Measurements from ENCODE around the gene CLEC17A. TPM values are rescaled to one million over a fixed set of nuclear protein-coding genes. Genes with fewer than 3 reads are reported as not detected.

Gene CLEC17A
- polyA plus RNA-seq, 1 donor from 2014 or later = 27.0 TPM

- Mint-ChIP-seq H3K36me3 (no peaks in the 10 kb centered on the region), H3K9me3 (peaks cover 0 to 4% (median 3%) of the 10 kb centered on the region in 3 donors), H3K27ac (no peak overlapping the region), H3K4me1 (peaks cover 3 to 6% (median 3%) of the 10 kb centered on the region in 3 donors), H3K4me3 (no peak overlapping the region), H3K27me3 (no peaks in the 10 kb centered on the region)
Observed at GRCh38 chr19:14629557-14629956, 46.7 kb downstream of the CLEC17A start.

GRCh38 chr19:14632286-14632685 lies 49.4 kb downstream of the CLEC17A start:
- no peaks in the 10 kb centered on the region for H3K36me3 Mint-ChIP-seq
- no peak overlapping the region for H3K27ac Mint-ChIP-seq
- no peak overlapping the region for H3K4me3 Mint-ChIP-seq
- peaks cover 3 to 6% (median 5%) of the 10 kb centered on the region in 3 donors for H3K4me1 Mint-ChIP-seq
- H3K27me3 Mint-ChIP-seq = no peaks in the 10 kb centered on the region
- peaks cover 0 to 3% (median 2%) of the 10 kb centered on the region in 3 donors for H3K9me3 Mint-ChIP-seq

GRCh38 chr19:14639536-14640277 lies 56.8 kb downstream of the CLEC17A start:
- Mint-ChIP-seq H3K27ac (no peak overlapping the region), H3K27me3 (peaks cover 2% of the 10 kb centered on the region), H3K9me3 (peaks cover 4 to 14% (median 6%) of the 10 kb centered on the region in 3 donors), H3K36me3 (no peaks in the 10 kb centered on the region), H3K4me3 (no peak overlapping the region), H3K4me1 (peaks cover 0 to 3% (median 2%) of the 10 kb centered on the region in 3 donors)

- Mint-ChIP-seq H3K9me3 (no peaks in the 10 kb centered on the region), H3K27me3 (peaks cover 4% of the 10 kb centered on the region), H3K27ac (no peak overlapping the region)
Observed at GRCh38 chr19:14648506-14648905, 65.6 kb downstream of the CLEC17A start.

GRCh38 chr19:14649020-14649419 lies 66.1 kb downstream of the CLEC17A start:
- H3K27ac Mint-ChIP-seq = no peak overlapping the region
- H3K36me3 Mint-ChIP-seq = peaks cover 2% of the 10 kb centered on the region
- peaks cover 0 to 2% (median 0%) of the 10 kb centered on the region in 3 donors for H3K4me1 Mint-ChIP-seq

More at GRCh38 chr19:14648506-14648905, 65.6 kb downstream of the CLEC17A start:
- Mint-ChIP-seq H3K4me3 (peak overlapping the region in 1 of 4 donors; percentile 22), H3K4me1 (peaks cover 0 to 2% (median 0%) of the 10 kb centered on the region in 3 donors), H3K36me3 (peaks cover 2% of the 10 kb centered on the region)

GRCh38 chr19:14650161-14650560 lies 67.3 kb downstream of the CLEC17A start:
- Mint-ChIP-seq H3K9me3 (no peaks in the 10 kb centered on the region), H3K4me1 (peaks cover 0 to 2% (median 0%) of the 10 kb centered on the region in 3 donors), H3K27me3 (peaks cover 3% of the 10 kb centered on the region), H3K36me3 (peaks cover under 1% of the 10 kb centered on the region), H3K27ac (peak overlapping the region in 1 of 3 donors; percentile 71), H3K4me3 (peak overlapping the region in 1 of 4 donors; percentile 32)

More at GRCh38 chr19:14649020-14649419, 66.1 kb downstream of the CLEC17A start:
- Mint-ChIP-seq H3K9me3 (no peaks in the 10 kb centered on the region), H3K27me3 (peaks cover 4% of the 10 kb centered on the region), H3K4me3 (no peak overlapping the region)

GRCh38 chr19:14654786-14655560 lies 72.1 kb downstream of the CLEC17A start:
- Mint-ChIP-seq H3K9me3 (no peaks in the 10 kb centered on the region), H3K4me3 (no peak overlapping the region), H3K4me1 (no peaks in the 10 kb centered on the region), H3K36me3 (no peaks in the 10 kb centered on the region), H3K27ac (no peak overlapping the region), H3K27me3 (no peaks in the 10 kb centered on the region)

GRCh38 chr19:14655726-14656125 lies 72.8 kb downstream of the CLEC17A start:
- Mint-ChIP-seq H3K27ac (no peak overlapping the region), H3K4me1 (peaks cover 0 to 2% (median 0%) of the 10 kb centered on the region in 3 donors), H3K9me3 (no peaks in the 10 kb centered on the region), H3K4me3 (no peak overlapping the region), H3K36me3 (no peaks in the 10 kb centered on the region), H3K27me3 (peaks cover 3% of the 10 kb centered on the region)

- H3K27ac Mint-ChIP-seq = peak overlapping the region in 1 of 3 donors; percentile 10
- no peaks in the 10 kb centered on the region for H3K36me3 Mint-ChIP-seq
- H3K27me3 Mint-ChIP-seq = peaks cover 9% of the 10 kb centered on the region
- H3K4me1 Mint-ChIP-seq = peaks cover 4 to 9% (median 8%) of the 10 kb centered on the region in 3 donors
- no peak overlapping the region for H3K4me3 Mint-ChIP-seq
- H3K9me3 Mint-ChIP-seq = no peaks in the 10 kb centered on the region
Observed at GRCh38 chr19:14659874-14660489, 77.1 kb downstream of the CLEC17A start.

GRCh38 chr19:14661372-14661924 lies 78.6 kb downstream of the CLEC17A start:
- peak overlapping the region in 1 of 3 donors; percentile 35 for H3K27ac Mint-ChIP-seq
- H3K4me1 Mint-ChIP-seq = peaks cover 4 to 9% (median 8%) of the 10 kb centered on the region in 3 donors
- H3K27me3 Mint-ChIP-seq = peaks cover 9% of the 10 kb centered on the region

More at GRCh38 chr19:14661372-14661924, 78.6 kb downstream of the CLEC17A start:
- peak overlapping the region in 1 of 4 donors; percentile 7 for H3K4me3 Mint-ChIP-seq
- no peaks in the 10 kb centered on the region for H3K9me3 Mint-ChIP-seq
- no peaks in the 10 kb centered on the region for H3K36me3 Mint-ChIP-seq

Other genes starting within 250 kb of the CLEC17A start
- gene ADGRE5, start 201.6 kb upstream of the CLEC17A start, polyA plus RNA-seq = 89.3 TPM
- gene DDX39A, start 163.7 kb upstream of the CLEC17A start, polyA plus RNA-seq = 169 TPM
- gene PKN1, start 149.8 kb upstream of the CLEC17A start, polyA plus RNA-seq = 52.6 TPM
- gene PTGER1, start 107.7 kb upstream of the CLEC17A start, polyA plus RNA-seq = not detected
- 10.1 TPM for gene GIPC1, start 87.0 kb upstream of the CLEC17A start, polyA plus RNA-seq
- 77.1 TPM for gene DNAJB1, start 64.7 kb upstream of the CLEC17A start, polyA plus RNA-seq
- gene TECR, start 53.5 kb upstream of the CLEC17A start, polyA plus RNA-seq = 145 TPM
- 224 TPM for gene NDUFB7, start 11.0 kb upstream of the CLEC17A start, polyA plus RNA-seq
- gene ADGRE3, start 91.8 kb downstream of the CLEC17A start, polyA plus RNA-seq = not detected
- gene ZNF333, start 107.0 kb downstream of the CLEC17A start, polyA plus RNA-seq = 6.2 TPM
- 0.06 TPM for gene ADGRE2, start 195.5 kb downstream of the CLEC17A start, polyA plus RNA-seq